HCT116 (cell line): Measurements from ENCODE around the gene WNT16.

Experiments used
- CBX3 ChIP-seq: IDR thresholded peaks from 2 replicates; pipeline ENCODE4 v1.6.1; 2012; ENCODE audit warnings: low read depth
- EZH2 ChIP-seq: fragments of 200-600 bp; sonication (generic); IDR thresholded peaks from 2 replicates; pipeline ENCODE4 v1.6.1; 2017; ENCODE audit warnings: antibody characterized with exemption, mixed run types
- EZH2phosphoT487 ChIP-seq: fragments of 200-600 bp; IDR thresholded peaks from 2 replicates; pipeline ENCODE4 v1.6.1; 2018; ENCODE audit warnings: antibody characterized with exemption, borderline replicate concordance
- JUND ChIP-seq: IDR thresholded peaks from 2 replicates; pipeline ENCODE4 v1.6.1; 2012
- POLR2A ChIP-seq: IDR thresholded peaks from 2 replicates; pipeline ENCODE4 v1.7.0; 2011; ENCODE audit warnings: borderline replicate concordance; ENCODE audit not compliant: insufficient read depth, insufficient read length; ENCODE audit errors: extremely low read depth
- POLR2AphosphoS5 ChIP-seq: IDR thresholded peaks from 2 replicates; pipeline ENCODE4 v1.6.1; 2011; ENCODE audit warnings: mild to moderate bottlenecking, low read depth, low read length, moderate library complexity
- RAD21 ChIP-seq: IDR thresholded peaks from 2 replicates; pipeline ENCODE4 v1.6.1; 2012; ENCODE audit warnings: low read depth, mild to moderate bottlenecking
- SIN3A ChIP-seq: IDR thresholded peaks from 2 replicates; pipeline ENCODE4 v1.6.1; 2012; ENCODE audit warnings: low read depth
- TCF7L2 ChIP-seq: IDR thresholded peaks from 2 replicates; pipeline ENCODE4 v1.7.0; 2011; ENCODE audit warnings: borderline replicate concordance, inconsistent platforms; ENCODE audit not compliant: insufficient read depth, insufficient read length; ENCODE audit errors: extremely low read depth
- YY1 ChIP-seq: IDR thresholded peaks from 2 replicates; pipeline ENCODE4 v1.6.1; 2011; ENCODE audit warnings: low read length, low read depth, moderate library complexity, mild to moderate bottlenecking; ENCODE audit not compliant: insufficient replicate concordance; ENCODE audit errors: extremely low read depth
- ZNF274 ChIP-seq: fragments of 200-500 bp; sonication (Bioruptor generic); IDR thresholded peaks from 2 replicates; pipeline ENCODE4 v1.6.1; 2014; ENCODE audit warnings: mild to moderate bottlenecking, low read depth, low read length, inconsistent platforms
- TF ChIP-seq, protein P1 (sequence below), 3 experiments: fragments of 200-600 bp in 1 of 3; sonication (generic) in 1 of 3; IDR thresholded peaks in 2 of 3; conservative IDR thresholded peaks in 1 of 3; 2 replicates each; pipeline ENCODE4 v1.5.1; 2012 to 2017; ENCODE audit warnings: low read depth in 2 of 3, low read length in 2 of 3, antibody characterized with exemption in 1 of 3, borderline replicate concordance in 1 of 3, control low read depth in 1 of 3, mild to moderate bottlenecking in 1 of 3, mixed read lengths in 1 of 3, mixed run types in 1 of 3, moderate library complexity in 1 of 3; ENCODE audit not compliant: insufficient read depth in 1 of 3
- TF ChIP-seq, protein P2 (sequence below): IDR thresholded peaks from 2 replicates; pipeline ENCODE4 v1.6.1; 2012; ENCODE audit warnings: low read depth
- TF ChIP-seq, protein P3 (sequence below): IDR thresholded peaks from 2 replicates; pipeline ENCODE4 v1.6.1; 2012

DNA sequence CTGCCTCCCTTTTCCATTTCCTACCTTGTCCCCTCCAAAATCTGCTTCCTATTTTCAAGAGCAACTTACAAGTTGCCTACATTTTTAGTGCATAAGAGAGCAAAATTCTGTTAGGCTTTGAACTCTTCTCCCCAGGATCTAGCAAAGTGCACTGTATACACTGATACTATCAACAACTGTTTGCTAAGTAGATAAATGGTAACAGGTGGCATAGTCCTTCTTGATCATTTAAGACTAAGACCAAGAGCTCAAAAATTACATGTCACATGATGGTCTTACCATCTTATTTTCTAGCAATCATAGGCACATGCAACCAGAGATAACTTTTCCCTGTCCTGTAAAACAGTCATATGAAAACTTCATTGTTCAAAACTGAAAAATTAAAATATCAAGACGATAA lies 51.1 kb downstream of the WNT16 start:
- TF ChIP-seq, protein P1, sequence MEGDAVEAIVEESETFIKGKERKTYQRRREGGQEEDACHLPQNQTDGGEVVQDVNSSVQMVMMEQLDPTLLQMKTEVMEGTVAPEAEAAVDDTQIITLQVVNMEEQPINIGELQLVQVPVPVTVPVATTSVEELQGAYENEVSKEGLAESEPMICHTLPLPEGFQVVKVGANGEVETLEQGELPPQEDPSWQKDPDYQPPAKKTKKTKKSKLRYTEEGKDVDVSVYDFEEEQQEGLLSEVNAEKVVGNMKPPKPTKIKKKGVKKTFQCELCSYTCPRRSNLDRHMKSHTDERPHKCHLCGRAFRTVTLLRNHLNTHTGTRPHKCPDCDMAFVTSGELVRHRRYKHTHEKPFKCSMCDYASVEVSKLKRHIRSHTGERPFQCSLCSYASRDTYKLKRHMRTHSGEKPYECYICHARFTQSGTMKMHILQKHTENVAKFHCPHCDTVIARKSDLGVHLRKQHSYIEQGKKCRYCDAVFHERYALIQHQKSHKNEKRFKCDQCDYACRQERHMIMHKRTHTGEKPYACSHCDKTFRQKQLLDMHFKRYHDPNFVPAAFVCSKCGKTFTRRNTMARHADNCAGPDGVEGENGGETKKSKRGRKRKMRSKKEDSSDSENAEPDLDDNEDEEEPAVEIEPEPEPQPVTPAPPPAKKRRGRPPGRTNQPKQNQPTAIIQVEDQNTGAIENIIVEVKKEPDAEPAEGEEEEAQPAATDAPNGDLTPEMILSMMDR (IDR thresholded peaks at IDR 0.05 in 2 of 3, conservative IDR thresholded peaks at IDR 0.05 in 1 of 3; ENCODE audit: borderline replicate concordance in 1 of 3, insufficient read depth in 1 of 3, low read depth in 2 of 3, low read length in 2 of 3) = no peak
- TF ChIP-seq EZH2 = no peak
- TF ChIP-seq EZH2phosphoT487 = no peak
- no peak for TF ChIP-seq JUND
- no peak for TF ChIP-seq POLR2A
- no peak for TF ChIP-seq TCF7L2
- no peak for TF ChIP-seq SIN3A
- TF ChIP-seq CBX3 = no peak
- TF ChIP-seq POLR2AphosphoS5 = no peak
- TF ChIP-seq YY1 = no peak
- no peak for TF ChIP-seq RAD21
- TF ChIP-seq, protein P2, sequence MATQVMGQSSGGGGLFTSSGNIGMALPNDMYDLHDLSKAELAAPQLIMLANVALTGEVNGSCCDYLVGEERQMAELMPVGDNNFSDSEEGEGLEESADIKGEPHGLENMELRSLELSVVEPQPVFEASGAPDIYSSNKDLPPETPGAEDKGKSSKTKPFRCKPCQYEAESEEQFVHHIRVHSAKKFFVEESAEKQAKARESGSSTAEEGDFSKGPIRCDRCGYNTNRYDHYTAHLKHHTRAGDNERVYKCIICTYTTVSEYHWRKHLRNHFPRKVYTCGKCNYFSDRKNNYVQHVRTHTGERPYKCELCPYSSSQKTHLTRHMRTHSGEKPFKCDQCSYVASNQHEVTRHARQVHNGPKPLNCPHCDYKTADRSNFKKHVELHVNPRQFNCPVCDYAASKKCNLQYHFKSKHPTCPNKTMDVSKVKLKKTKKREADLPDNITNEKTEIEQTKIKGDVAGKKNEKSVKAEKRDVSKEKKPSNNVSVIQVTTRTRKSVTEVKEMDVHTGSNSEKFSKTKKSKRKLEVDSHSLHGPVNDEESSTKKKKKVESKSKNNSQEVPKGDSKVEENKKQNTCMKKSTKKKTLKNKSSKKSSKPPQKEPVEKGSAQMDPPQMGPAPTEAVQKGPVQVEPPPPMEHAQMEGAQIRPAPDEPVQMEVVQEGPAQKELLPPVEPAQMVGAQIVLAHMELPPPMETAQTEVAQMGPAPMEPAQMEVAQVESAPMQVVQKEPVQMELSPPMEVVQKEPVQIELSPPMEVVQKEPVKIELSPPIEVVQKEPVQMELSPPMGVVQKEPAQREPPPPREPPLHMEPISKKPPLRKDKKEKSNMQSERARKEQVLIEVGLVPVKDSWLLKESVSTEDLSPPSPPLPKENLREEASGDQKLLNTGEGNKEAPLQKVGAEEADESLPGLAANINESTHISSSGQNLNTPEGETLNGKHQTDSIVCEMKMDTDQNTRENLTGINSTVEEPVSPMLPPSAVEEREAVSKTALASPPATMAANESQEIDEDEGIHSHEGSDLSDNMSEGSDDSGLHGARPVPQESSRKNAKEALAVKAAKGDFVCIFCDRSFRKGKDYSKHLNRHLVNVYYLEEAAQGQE = no peak
- TF ChIP-seq ZNF274 = no peak
- TF ChIP-seq, protein P3, sequence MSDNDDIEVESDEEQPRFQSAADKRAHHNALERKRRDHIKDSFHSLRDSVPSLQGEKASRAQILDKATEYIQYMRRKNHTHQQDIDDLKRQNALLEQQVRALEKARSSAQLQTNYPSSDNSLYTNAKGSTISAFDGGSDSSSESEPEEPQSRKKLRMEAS = no peak
